GM21367 (cell line): ENCODE data around the gene TAS2R3.
"Not testable (repeated sequence)": the region's sequence is repeated elsewhere in the genome, so short reads cannot be mapped to it uniquely, and the experiment has no call there.

Experiments
- ATAC-seq: cut with Tn5 transposase; IDR thresholded peaks from one replicate; pipeline ENCODE4 v1.9.1; 2021; ENCODE audit not compliant: unreplicated experiment

TAS2R3 gene, protein sequence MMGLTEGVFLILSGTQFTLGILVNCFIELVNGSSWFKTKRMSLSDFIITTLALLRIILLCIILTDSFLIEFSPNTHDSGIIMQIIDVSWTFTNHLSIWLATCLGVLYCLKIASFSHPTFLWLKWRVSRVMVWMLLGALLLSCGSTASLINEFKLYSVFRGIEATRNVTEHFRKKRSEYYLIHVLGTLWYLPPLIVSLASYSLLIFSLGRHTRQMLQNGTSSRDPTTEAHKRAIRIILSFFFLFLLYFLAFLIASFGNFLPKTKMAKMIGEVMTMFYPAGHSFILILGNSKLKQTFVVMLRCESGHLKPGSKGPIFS

DNA sequence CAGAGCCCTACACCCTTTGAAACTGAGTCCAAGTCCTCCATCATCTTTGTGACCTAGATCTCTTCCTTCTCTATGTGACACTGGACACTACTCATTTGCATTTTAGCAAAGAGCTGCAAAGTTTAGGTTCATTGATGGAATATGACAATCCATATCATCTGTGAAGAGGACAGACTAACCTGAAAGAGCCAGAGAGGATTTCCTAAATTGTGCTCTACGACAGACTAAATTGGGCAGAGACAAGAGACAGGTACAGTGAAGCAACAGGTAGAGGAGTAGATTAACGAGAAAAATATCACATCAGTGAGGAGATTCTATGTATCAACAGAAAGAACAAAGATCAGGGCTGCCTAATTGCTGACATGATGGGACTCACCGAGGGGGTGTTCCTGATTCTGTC is at the start of gene TAS2R3:
TSS of gene TAS2R3 (plus strand) at position 301 of the 400 bp plus-strand sequence. CDS start at position 363, 62 bp downstream.
- ATAC-seq = no peak

DNA sequence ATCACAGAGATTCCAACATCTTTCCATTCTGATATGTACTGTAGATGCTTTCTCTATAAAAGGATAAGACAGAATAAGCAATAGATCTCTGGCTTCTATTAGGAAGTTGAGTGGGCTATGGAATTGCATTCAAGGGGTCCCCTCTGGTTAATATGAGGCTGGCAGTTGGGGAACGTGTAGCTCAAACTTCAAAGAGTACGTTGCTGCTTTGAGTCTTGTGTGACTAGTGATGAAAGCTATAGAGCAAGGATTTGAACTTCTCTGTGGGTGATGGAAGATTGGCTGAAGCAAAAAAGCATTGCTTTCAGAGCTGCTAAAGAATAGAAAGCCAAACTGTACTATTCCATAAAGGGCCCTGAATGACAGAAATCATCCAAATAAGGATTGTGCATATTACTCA is 49.3 kb upstream of the TAS2R3 start:
- ATAC-seq = no peak

- ATAC-seq = no peak
Measured at GRCh38 chr7:141715018-141715417, 48.9 kb upstream of the TAS2R3 start.

DNA sequence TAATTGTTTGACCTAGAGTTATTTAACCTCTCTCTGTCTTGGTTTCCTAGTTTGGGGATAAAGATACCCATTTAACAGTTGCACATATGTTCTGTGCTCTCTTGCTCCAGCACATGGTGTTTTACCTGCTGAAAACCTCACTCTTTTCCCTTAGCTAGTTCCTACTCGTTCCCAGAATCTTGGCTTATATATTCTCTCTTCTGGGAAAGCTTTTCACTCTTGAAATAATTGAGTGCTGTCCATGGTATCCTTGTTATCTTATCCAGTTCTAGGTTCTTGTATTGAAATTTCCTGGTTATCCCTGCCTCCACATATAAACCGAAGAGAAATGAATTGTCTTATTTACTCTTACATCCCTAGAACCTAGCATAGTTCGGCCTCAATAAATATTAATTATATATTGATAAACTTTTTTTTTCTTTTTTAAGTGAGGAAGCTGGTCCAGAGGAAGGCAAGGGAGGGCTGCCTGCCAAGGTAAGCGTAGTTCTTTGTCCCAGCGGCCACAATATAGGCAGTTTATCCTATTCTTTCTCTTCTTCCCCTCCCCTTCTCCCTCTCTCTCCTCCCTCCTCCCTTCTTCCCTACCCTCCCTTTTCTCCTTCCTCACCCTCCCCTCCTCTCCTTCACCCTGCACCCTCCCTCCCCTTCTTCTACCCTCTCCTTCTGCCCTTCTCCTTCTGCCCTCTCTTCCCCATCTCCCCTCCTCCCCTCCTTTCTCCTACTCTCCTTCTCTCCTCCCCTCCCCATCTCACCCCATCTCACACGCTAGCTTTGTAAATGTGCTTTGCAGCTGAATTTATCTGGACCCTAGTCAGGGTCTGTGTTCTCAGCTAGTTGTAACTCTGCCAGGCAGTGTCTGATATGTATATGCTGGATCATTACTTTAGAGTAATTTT is 47.9 kb upstream of the TAS2R3 start:
- no peak for ATAC-seq

DNA sequence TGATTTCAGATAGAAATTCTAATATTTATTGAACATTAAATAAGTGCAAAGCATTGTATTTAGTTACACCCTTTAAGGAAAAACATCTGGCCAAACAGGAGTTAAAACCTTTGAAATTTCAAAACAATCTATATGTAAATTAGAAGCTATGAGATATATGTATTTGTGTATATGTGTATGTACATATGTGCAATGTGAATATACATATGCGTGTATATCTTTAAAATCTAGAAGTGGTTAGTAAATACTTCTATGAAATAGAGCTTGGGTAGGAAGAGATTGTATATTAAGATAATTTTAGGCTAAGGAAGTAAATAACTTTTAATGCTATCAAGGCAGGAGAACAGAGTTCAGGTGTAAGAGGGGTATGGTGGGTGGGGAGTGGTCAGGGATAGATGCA is 46.4 kb upstream of the TAS2R3 start:
- ATAC-seq = no peak

DNA sequence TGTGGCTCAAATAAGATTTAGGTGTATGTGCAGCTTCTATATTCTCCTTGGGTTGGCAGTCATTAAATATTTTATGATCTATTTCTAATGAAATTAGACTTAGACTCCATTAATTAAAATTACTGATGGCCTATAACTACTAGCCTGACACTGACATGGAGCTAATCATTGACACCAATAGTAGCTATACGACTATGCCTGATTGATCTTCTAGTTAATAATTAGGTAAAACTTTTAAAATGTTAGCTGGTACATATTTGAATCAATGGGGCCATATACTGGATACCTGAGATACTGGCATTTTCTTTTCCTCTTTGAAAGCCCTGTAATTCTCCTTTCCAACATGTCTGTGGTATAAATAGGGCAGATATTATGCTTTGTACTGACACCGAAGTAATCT is 41.4 kb upstream of the TAS2R3 start:
- no peak for ATAC-seq

DNA sequence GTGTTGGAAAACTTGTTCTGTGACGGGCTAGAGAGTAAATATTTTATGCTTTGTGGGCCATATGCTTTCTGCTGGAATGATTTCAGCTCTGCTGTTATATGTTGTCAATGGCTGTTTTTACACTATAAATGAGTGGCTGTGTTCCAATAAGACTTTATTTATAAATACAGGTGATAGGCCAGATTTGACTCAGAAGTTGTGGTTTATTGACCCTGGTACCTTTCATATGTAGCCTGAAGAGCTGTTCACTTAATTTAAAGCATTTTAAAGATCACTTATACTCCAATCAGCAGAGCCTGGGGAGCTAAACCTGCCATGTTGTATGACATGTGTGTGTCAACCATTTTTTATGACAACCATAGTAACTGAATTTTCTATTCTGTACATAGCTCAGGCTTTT is 34.9 kb upstream of the TAS2R3 start:
- ATAC-seq = no peak

DNA sequence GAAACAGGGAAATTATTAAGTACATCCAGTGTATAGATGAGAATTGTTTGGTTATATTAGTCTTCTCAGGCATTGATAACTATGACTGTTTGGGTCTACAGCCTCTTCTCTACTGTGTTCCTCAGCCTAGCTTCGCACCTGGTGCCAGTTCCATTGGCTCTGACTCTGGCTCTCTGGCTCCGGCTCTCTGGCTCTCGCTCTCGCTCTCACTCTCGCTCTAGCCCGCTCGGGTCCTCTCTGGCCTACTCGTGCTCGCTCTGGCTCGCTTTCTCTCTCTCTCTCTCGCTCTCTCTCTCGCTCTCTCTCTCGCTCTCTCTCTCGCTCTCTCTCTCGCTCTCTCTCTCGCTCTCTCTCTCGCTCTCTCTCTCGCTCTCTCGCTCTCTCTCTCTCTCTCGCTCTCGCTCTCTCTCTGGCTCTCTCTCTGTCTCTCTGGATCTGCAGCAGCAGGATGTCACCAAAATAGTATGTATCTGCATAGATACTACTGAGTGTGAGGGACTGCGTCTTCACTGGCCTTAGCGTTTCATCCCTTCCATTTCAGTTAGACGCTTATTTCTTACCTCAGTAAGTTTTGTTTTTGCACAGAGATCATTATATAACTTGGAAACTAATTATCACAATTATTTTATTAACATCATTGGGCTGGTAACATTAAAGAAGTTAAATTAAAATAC is 32.3 kb upstream of the TAS2R3 start:
- no peak for ATAC-seq

DNA sequence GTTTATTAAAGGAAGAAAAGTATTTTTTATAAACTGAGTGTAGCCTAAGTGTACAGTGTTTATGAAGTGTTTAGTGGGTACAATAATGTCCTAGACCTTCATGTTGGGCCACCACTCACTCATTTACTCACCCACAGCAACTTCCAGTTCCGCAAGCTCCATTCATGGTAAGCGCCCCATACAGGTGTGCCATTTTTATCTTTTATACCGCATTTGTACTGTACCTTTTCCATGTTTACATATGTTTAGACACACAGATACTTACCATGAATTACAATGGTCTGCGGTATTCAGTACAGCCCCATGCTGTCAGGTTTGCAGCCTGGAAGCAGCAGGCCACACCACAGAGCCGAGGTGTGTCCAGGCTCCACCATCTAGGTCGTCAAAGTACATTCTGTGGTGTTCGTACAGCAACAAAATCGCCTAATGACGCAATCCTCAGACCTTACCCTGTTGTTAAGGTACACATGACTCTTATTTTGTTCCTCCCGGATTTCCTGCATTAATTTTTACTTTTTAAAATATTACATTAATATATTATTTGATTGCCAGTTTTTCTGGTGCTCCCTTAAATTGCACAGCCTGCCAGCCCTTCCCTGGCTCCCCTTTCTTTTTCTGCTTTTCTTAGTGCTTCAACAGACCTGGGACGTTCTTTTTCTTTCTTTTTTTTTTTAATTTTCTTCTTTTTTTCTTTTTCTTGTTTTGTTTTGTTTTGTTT is 26.6 kb upstream of the TAS2R3 start:
- ATAC-seq = no peak

DNA sequence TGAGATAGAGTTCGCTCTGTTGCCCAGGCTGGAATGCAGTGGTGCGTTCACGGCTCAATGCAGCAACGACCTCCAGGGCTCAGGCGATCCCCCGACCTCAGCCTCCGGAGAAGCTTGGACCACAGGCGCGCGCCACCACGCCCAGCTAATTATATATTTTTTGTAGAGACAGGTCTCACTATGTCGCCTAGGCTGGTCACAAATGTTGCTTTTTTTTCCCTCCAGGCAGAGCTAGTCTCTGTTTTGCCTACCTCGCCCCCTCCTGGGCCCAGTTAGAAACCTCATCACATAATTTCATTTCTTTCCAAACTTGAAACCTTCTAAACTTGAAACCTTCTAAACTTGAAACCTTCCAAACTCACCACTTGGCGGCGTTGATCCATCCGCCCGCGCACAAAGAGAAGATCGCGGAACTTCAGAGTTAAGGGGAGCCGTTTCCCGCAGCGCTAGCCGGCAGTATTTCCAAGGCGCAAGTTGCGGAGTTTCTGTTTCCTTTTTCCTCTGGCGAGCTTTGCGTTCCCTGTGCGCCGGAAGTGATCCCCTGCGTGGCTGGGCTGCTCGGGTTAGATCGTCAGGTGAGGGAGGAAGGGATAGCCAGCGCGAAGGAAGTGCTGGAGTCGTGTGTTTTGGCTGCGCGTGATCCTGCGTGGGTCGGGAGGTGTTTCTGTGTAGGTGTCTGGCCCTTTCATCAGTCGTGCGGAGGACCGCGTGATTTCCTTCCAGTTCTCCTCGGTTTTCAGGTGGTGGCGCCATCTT is 25.9 kb upstream of the TAS2R3 start, which contains the start of gene SSBP1:
TSS of gene SSBP1 (plus strand) at position 523 of the 756 bp plus-strand sequence. CDS start 809 bp downstream, outside the sequence.
- peak; percentile 92 for ATAC-seq

DNA sequence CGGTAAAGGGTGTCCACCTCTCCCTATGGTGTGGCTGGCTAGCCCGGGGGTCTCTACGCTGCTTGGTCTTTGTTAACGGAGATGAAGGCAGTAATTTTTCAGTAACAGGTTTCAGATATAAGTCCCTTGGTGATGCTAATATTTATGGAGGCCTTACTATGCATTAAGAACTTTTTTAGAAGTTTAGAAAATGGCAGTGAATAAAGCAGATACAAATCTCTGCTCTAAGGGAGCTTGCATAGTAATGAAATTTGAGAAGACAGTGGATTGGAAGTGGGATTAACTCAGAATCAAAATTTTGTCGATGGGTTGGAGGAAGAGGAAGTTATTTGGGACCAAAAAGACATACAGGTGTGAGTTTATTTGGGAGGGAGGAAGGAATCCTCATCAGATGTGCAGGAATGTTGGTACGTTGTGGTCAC is 25.3 kb upstream of the TAS2R3 start:
- ATAC-seq = no peak

- no peak for ATAC-seq
Measured at GRCh38 chr7:141739250-141739649, 24.6 kb upstream of the TAS2R3 start.

DNA sequence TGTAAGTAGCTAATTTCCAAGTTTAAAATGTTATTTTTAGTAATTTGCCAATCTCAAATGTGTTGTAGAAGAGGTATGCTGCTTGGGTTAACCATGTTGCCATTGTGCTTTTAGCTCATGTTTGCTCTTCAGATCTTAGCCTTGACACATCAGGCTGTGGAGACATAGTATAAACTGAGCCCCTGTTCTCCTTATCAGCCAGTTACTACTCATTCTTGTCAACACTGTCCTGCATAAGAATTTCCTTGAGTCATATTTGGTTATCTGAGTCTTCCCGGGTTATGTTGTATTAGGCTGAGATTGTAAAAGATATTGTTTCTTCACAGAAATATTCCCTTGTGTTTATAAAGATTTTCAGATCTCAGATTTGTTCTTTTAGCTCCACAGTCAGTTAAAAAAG is 21.7 kb upstream of the TAS2R3 start:
- ATAC-seq = no peak

DNA sequence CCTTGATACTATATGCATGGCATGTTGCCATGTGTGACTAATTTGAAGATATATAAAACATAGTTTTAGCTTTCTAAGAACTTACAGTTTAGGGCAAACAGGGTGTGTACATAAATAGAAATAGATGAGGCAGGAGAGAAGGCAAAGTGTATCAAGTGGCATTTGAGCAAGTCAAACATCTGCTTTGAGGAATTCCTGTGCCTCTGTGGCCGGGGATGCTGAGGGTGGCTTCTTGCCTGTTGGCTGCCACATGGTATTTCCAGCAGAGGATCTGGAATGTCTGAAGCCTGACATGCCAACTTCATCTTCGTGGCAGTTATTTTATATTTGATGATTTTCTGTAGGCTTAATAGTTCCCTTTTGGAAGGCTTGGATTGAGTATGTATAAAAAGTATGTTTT is 19.8 kb upstream of the TAS2R3 start:
- ATAC-seq = no peak

DNA sequence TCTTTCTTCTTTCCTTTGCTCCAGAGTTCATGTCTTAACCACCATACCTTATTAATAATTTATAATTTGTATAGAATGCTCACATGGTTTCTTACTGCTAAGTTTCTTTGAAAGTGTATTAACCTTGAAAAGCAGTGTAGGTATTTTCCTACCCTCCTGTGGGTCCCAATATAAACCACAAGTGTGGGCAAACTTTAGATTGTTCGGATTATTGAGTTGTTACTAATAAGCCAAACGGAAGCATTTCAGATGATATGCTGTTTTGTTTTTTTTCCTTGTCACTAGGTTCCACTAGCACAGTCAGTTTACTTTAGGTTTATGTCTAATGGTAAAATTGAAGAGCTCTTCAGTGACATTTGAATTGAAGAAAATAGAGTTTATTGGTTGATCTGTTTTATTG is 15.5 kb upstream of the TAS2R3 start:
- no peak for ATAC-seq

DNA sequence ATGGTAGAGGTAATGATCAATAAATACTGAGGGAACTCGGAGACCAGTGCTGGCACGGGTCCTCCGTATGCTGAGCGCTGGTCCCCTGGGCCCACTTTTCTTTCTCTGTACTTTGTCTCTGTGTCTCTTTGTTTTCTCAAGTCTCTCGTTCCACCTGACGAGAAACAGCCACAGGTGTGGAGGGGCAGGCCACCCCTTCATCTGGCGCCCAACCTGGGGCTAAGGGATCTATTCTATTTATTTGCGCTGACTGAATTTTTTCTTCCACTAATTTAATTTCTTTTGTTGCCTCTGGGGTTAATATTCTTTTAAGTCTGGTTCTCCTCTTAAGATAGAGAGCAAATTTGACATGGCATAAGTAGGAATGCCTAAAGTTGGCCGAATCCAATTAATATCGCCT is 12.0 kb upstream of the TAS2R3 start:
- ATAC-seq = not testable (repeated sequence)

DNA sequence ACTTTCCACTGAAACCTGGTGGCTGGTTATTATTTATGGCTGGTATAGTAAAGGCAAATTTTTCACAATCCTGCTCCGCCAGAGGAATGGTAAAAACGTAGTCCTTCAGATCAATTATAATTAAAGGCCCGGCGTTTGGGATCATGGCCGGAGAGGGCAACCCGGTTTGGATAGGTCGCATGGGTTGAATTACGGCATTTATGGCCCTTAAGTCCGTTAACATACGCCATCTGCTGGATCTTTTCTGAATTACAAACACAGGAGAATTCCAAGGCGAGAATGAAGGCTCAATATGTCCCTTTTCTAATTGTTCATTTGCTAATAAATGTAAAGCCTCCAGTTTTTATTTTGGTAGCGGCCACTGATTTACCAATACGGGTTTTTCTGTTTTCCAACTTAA is 11.3 kb upstream of the TAS2R3 start:
- no peak for ATAC-seq

- no peak for ATAC-seq
Measured at GRCh38 chr7:141754939-141755338, 9.0 kb upstream of the TAS2R3 start.

- ATAC-seq = not testable (repeated sequence)
Measured at GRCh38 chr7:141770083-141770583, 6.2 kb downstream of the TAS2R3 start.

DNA sequence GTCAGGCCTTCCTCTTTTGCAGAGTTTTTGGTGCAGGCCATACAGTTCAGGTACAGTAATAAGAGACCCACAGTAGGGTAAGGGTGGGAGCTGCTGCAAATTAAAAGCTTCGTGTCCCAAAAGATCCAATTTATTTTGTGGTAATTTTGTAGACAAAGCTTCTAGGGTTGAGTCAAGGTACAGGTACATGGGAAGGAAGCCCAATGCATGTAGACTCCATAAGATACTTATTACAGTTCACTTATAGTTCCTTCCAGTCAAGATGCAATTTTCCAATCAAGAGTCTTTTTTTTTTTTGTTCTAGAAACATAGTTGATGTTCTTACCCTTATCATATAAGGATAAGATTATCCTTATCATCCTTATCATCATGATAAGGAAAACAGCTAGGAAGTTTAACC is 12.5 kb downstream of the TAS2R3 start, which contains the start of gene TAS2R4:
TSS of gene TAS2R4 (plus strand) at position 301 of the 400 bp plus-strand sequence. CDS start 1,815 bp downstream, outside the sequence.
- ATAC-seq = no peak
